H9 (cell line): ENCODE results near the gene PTGIR. TPM values are rescaled to one million over a fixed set of nuclear protein-coding genes. Genes with fewer than 3 reads are reported as not detected.
A peak's percentile ranks its signal among the peaks of the same experiment; 100 is the strongest.

ENCODE experiments used
- DNase-seq: peaks from one replicate; pipeline ENCODE4 v3.0.0-alpha.2; 2017
- H2AFZ ChIP-seq: one replicate; pipeline ENCODE4 v1.6.1; 2013; ENCODE audit warnings: mild to moderate bottlenecking, low read length, control low read depth, moderate library complexity
- H2AK5ac ChIP-seq: 2 replicates; pipeline ENCODE4 v1.6.1; 2013; ENCODE audit warnings: low read length, control low read depth, mixed read lengths; ENCODE audit not compliant: insufficient read length
- H2BK120ac ChIP-seq: one replicate; pipeline ENCODE4 v1.6.1; 2013; ENCODE audit warnings: low read depth, mild to moderate bottlenecking, low read length, control low read depth, inconsistent platforms; ENCODE audit not compliant: poor library complexity, severe bottlenecking
- H2BK12ac ChIP-seq: 2 replicates; pipeline ENCODE4 v1.6.1; 2013; ENCODE audit warnings: low read length, control low read depth, mixed read lengths, low read depth; ENCODE audit not compliant: insufficient read length
- H2BK15ac ChIP-seq: 2 replicates; pipeline ENCODE4 v1.6.1; 2013; ENCODE audit warnings: low read depth, low read length, control low read depth
- H2BK20ac ChIP-seq: one replicate; pipeline ENCODE4 v1.6.1; 2013; ENCODE audit warnings: low read depth, mild to moderate bottlenecking, low read length, control low read depth, inconsistent platforms; ENCODE audit not compliant: poor library complexity, severe bottlenecking
- H2BK5ac ChIP-seq: 2 replicates; pipeline ENCODE4 v1.6.1; 2013; ENCODE audit warnings: low read length, control low read depth, mixed read lengths; ENCODE audit not compliant: insufficient read length
- H3K14ac ChIP-seq: 2 replicates; pipeline ENCODE4 v1.6.1; 2013; ENCODE audit warnings: low read length, control low read depth; ENCODE audit not compliant: insufficient read depth
- H3K18ac ChIP-seq: 2 replicates; pipeline ENCODE4 v1.6.1; 2013; ENCODE audit warnings: low read depth, mild to moderate bottlenecking, mixed read lengths, low read length, control low read depth; ENCODE audit not compliant: insufficient read length
- H3K23ac ChIP-seq: 2 replicates; pipeline ENCODE4 v1.6.1; 2013; ENCODE audit warnings: low read length, control low read depth, mixed read lengths, low read depth; ENCODE audit not compliant: insufficient read length
- H3K23me2 ChIP-seq: 2 replicates; pipeline ENCODE4 v1.6.1; 2013; ENCODE audit warnings: low read depth, mild to moderate bottlenecking, mixed read lengths, low read length, control low read depth; ENCODE audit not compliant: insufficient read length, poor library complexity, severe bottlenecking
- H3K27ac ChIP-seq: 2 replicates; pipeline ENCODE4 v1.5.1; 2013; ENCODE audit warnings: low read length, control low read depth, mixed read lengths, low read depth; ENCODE audit not compliant: insufficient read length
- H3K27me3 ChIP-seq: 2 replicates; pipeline ENCODE4 v1.6.1; 2013; ENCODE audit warnings: low read length, control low read depth, inconsistent platforms; ENCODE audit not compliant: insufficient read depth
- H3K4ac ChIP-seq: 2 replicates; pipeline ENCODE4 v1.6.1; 2013; ENCODE audit warnings: low read depth, mild to moderate bottlenecking, control low read depth, inconsistent platforms, low read length, moderate library complexity
- H3K4me1 ChIP-seq: 2 replicates; pipeline ENCODE4 v1.6.1; 2013; ENCODE audit warnings: low read length, control low read depth, inconsistent platforms; ENCODE audit not compliant: insufficient read depth
- H3K4me2 ChIP-seq: 2 replicates; pipeline ENCODE4 v1.6.1; 2013; ENCODE audit warnings: low read length, control low read depth, mixed read lengths; ENCODE audit not compliant: insufficient read length, insufficient read depth
- H3K56ac ChIP-seq: 2 replicates; pipeline ENCODE4 v1.6.1; 2013; ENCODE audit warnings: low read depth, mild to moderate bottlenecking, mixed read lengths, low read length, control low read depth; ENCODE audit not compliant: insufficient read length
- H3K79me1 ChIP-seq: 2 replicates; pipeline ENCODE4 v1.6.1; 2013; ENCODE audit warnings: low read depth, mild to moderate bottlenecking, moderate library complexity, low read length, control low read depth, inconsistent platforms; ENCODE audit not compliant: insufficient read depth, poor library complexity, severe bottlenecking
- H3K79me2 ChIP-seq: 2 replicates; pipeline ENCODE4 v1.6.1; 2013; ENCODE audit warnings: low read length, control low read depth, inconsistent platforms; ENCODE audit not compliant: insufficient read depth
- H3K9ac ChIP-seq: 2 replicates; pipeline ENCODE4 v1.6.1; 2013; ENCODE audit warnings: low read length, control low read depth, mixed read lengths; ENCODE audit not compliant: insufficient read length; ENCODE audit errors: extremely low read depth
- H3K9me3 ChIP-seq: one replicate; pipeline ENCODE4 v1.6.1; 2013; ENCODE audit warnings: low read depth, low read length, inconsistent platforms; ENCODE audit not compliant: control insufficient read depth
- H3T11ph ChIP-seq: one replicate; pipeline ENCODE4 v1.6.1; 2013; ENCODE audit warnings: mild to moderate bottlenecking, low read length, control low read depth, inconsistent platforms
- H4K20me1 ChIP-seq: one replicate; pipeline ENCODE4 v1.6.1; 2013; ENCODE audit not compliant: control insufficient read depth, insufficient read length, insufficient read depth
- H4K5ac ChIP-seq: 2 replicates; pipeline ENCODE4 v1.6.1; 2013; ENCODE audit warnings: low read depth, mild to moderate bottlenecking, mixed read lengths, low read length, control low read depth; ENCODE audit not compliant: insufficient read length
- H4K8ac ChIP-seq: replicated peaks from 2 replicates; pipeline ENCODE4 v1.6.1; 2013; ENCODE audit warnings: low read length, control low read depth, mixed read lengths, low read depth; ENCODE audit not compliant: insufficient read length
- H4K91ac ChIP-seq: 2 replicates; pipeline ENCODE4 v1.6.1; 2013; ENCODE audit warnings: low read depth, mild to moderate bottlenecking, moderate library complexity, mixed read lengths, low read length, control low read depth; ENCODE audit not compliant: insufficient read length
- H3K27ac Mint-ChIP-seq, 3 experiments: 2 replicates in 2 of 3; 3 replicates in 1 of 3; pipeline ENCODE4 v1.8.0; 2020 to 2021; ENCODE audit warnings: mixed read lengths in 3 of 3, mild to moderate bottlenecking in 1 of 3, moderate library complexity in 1 of 3
- H3K27me3 Mint-ChIP-seq: 2 replicates; pipeline ENCODE4 v1.8.0; 2021; ENCODE audit warnings: low read depth, mild to moderate bottlenecking, moderate library complexity, mixed read lengths
- H3K36me3 Mint-ChIP-seq, 3 experiments: 2 replicates in 2 of 3; 3 replicates in 1 of 3; pipeline ENCODE4 v1.8.0; 2020 to 2021; ENCODE audit warnings: low read depth in 3 of 3, mixed read lengths in 3 of 3; ENCODE audit not compliant: insufficient read depth in 1 of 3
- H3K4me1 Mint-ChIP-seq, 2 experiments: 2 replicates each; pipeline ENCODE4 v1.8.0; 2020; ENCODE audit warnings: mixed read lengths in 2 of 2
- H3K4me3 Mint-ChIP-seq, 2 experiments: 2 replicates in 1 of 2; 3 replicates in 1 of 2; pipeline ENCODE4 v1.8.0; 2020 to 2021; ENCODE audit warnings: mild to moderate bottlenecking in 2 of 2, mixed read lengths in 2 of 2, moderate library complexity in 1 of 2
- H3K9me3 Mint-ChIP-seq, 2 experiments: 2 replicates in 1 of 2; 3 replicates in 1 of 2; pipeline ENCODE4 v1.8.0; 2020; ENCODE audit warnings: mild to moderate bottlenecking in 2 of 2, mixed read lengths in 2 of 2, moderate library complexity in 1 of 2
- WGBS: extraction: QIAGEN DNeasy Blood & Tissue Kit; methylation state at CpG from one replicate; pipeline ENCODE4 v1.1.7; 2013; ENCODE audit warnings: missing lambda C conversion rate, low lambda C conversion rate, mixed read lengths; ENCODE audit not compliant: insufficient read length; ENCODE audit errors: extremely low coverage; 5-methylcytosine and 5-hydroxymethylcytosine counted together
- total RNA-seq: library from RNA; stranded (reverse); gene quantifications from 2 replicates; pipeline ENCODE4 v1.2.1, GENCODE V29; 2021
- TF ChIP-seq, protein P1 (sequence below): fragments of 200-600 bp; sonication (generic); conservative IDR thresholded peaks from 3 replicates; pipeline ENCODE4 v1.8.0; 2021; ENCODE audit warnings: antibody characterized with exemption, mild to moderate bottlenecking

The PTGIR gene
- total RNA-seq, 1 experiment from 2014 or later: not detected

DNA sequence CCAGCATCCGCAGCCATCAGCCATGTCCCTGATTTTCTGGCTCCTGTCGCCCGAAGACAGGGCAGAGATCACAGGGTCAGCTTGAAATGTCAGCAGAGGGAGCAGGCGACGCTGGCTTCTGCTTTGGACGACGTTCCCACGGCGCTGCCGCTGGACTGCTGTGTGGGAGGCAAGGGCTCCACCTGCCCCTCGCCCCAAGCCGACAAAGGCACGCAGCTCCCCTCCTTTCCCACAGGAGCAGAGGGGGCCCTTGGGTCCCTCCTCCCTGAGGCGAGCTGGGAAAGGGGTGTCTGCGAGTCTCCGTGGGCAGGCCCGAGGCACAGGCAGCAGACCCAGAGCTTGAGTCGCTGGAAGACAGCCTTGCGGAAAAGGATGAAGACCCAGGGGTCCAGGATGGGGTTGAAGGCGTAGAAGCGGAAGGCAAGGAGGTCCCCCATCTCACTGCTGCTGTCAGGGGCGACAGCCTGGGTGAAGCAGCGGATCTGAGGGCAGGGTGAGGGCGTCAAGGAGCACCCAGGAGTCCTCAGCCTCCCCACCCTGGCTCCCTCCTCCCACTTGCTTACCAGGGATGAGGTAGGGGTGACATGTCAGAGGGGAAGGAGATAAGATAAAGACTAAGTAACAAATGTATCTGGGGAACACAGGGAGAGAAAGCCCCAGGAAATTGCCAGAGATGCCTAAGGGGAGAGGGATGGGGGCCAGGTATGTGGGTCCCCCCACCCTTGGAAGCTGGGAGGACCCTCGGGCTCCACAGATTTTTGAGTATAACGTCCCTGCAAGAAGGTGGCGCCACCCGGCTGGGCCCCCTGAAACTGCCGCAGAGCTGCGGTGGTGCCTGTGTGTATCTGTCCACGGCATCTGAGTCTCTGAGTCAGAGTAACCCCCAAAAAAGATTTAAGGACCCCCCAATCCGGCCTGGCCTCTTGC lies 3.4 kb downstream of the PTGIR start:
- H2AFZ ChIP-seq: no peak overlapping the region
- H3K27ac Mint-ChIP-seq: no peak overlapping the region
- H3K27me3 Mint-ChIP-seq: peaks cover 12% of the 10 kb centered on the region

More for the DNA sequence above, 3.4 kb downstream of the PTGIR start:
- Histone ChIP-seq H3K4me2 (no peak overlapping the region), H3K4me1 (no peaks in the 10 kb centered on the region; the same call in 1 of the 2 replicates), H3K14ac (peak overlapping the region; percentile 43; the same call in 1 of the 2 replicates), H3K79me1 (no peaks in the 10 kb centered on the region), H4K8ac (no peak overlapping the region), H3K27ac (no peak overlapping the region), H2BK120ac (no peak overlapping the region), H3K27me3 (no peaks in the 10 kb centered on the region), H4K91ac (no peak overlapping the region), H3K56ac (no peak overlapping the region), H2BK5ac (no peak overlapping the region), H3K9me3 (no peaks in the 10 kb centered on the region), H3K9ac (no peak overlapping the region), H4K5ac (no peak overlapping the region), H3K23ac (no peak overlapping the region), H2AK5ac (no peak overlapping the region), H2BK15ac (no peak overlapping the region), H2BK12ac (no peak overlapping the region), H3K79me2 (no peaks in the 10 kb centered on the region), H4K20me1 (no peaks in the 10 kb centered on the region), H3K18ac (no peak overlapping the region), H3K23me2 (no peaks in the 10 kb centered on the region), H3K4ac (no peak overlapping the region), H2BK20ac (no peak overlapping the region), H3T11ph (no peak overlapping the region)
- no peaks in the 10 kb centered on the region; a peak in 1 of 5 replicates for H3K9me3 Mint-ChIP-seq
- DNase-seq: no peak
- no CpG with 5 or more reads among the region's 32 CpGs for WGBS
- TF ChIP-seq, protein P1, sequence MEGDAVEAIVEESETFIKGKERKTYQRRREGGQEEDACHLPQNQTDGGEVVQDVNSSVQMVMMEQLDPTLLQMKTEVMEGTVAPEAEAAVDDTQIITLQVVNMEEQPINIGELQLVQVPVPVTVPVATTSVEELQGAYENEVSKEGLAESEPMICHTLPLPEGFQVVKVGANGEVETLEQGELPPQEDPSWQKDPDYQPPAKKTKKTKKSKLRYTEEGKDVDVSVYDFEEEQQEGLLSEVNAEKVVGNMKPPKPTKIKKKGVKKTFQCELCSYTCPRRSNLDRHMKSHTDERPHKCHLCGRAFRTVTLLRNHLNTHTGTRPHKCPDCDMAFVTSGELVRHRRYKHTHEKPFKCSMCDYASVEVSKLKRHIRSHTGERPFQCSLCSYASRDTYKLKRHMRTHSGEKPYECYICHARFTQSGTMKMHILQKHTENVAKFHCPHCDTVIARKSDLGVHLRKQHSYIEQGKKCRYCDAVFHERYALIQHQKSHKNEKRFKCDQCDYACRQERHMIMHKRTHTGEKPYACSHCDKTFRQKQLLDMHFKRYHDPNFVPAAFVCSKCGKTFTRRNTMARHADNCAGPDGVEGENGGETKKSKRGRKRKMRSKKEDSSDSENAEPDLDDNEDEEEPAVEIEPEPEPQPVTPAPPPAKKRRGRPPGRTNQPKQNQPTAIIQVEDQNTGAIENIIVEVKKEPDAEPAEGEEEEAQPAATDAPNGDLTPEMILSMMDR: peak; percentile 57
- no peak overlapping the region for H3K4me3 Mint-ChIP-seq
- H3K36me3 Mint-ChIP-seq: no peaks in the 10 kb centered on the region
- peaks cover 9 to 27% of the 10 kb centered on the region in 2 experiments for H3K4me1 Mint-ChIP-seq
